ENCODE data around the gene BDH1. TPM values are rescaled to one million over a fixed set of nuclear protein-coding genes. Genes with fewer than 3 reads are reported as not detected.

The BDH1 gene
- total and polyA plus RNA-seq, 12 donors = 5.7 to 31.1 (median 11.5) TPM

GRCh38 chr3:197484204-197484901 is 71.4 kb downstream of the BDH1 start:
- no peak for DNase-seq
- no peak for TF ChIP-seq POLR2A (IDR thresholded peaks at IDR 0.05)
- no peak for TF ChIP-seq CTCF (IDR thresholded peaks at IDR 0.05)
- Histone ChIP-seq H3K4me3 (no peak overlapping the region), H3K36me3 (replicated peaks in 1 of 2) (no peaks in the 10 kb centered on the region), H3K4me1 (replicated peaks in 1 of 2) (peaks cover 0 to 11% of the 10 kb centered on the region in 2 donors), H3K27me3 (no peaks in the 10 kb centered on the region), H3K9me3 (replicated peaks in 1 of 3) (no peaks in the 10 kb centered on the region), H3K27ac (no peak overlapping the region)
- WGBS, 4 donors = 80 to 92% (median 87%) methylated on average over 10 to 12 of the region's 12 CpGs
- intact Hi-C loops (cut with DNase I) = no loop called here

GRCh38 chr3:197482001-197482400 is 73.8 kb downstream of the BDH1 start:
- TF ChIP-seq POLR2A (IDR thresholded peaks at IDR 0.05) (no peak), CTCF (IDR thresholded peaks at IDR 0.05) (no peak)
- Histone ChIP-seq H3K36me3 (replicated peaks in 1 of 2) (no peaks in the 10 kb centered on the region), H3K27ac (no peak overlapping the region), H3K9me3 (replicated peaks in 1 of 3) (no peaks in the 10 kb centered on the region), H3K4me3 (no peak overlapping the region), H3K27me3 (no peaks in the 10 kb centered on the region), H3K4me1 (replicated peaks in 1 of 2) (peaks cover 0 to 1% of the 10 kb centered on the region in 2 donors)
- intact Hi-C loops (cut with DNase I) = no loop called here
- DNase-seq = no peak
- WGBS, 4 donors = 67 to 74% (median 69%) methylated on average over 4 of the region's 4 CpGs

- WGBS, 4 donors = 96 to 100% (median 97%) methylated on average over 3 of the region's 3 CpGs
- Histone ChIP-seq H3K27me3 (no peaks in the 10 kb centered on the region), H3K4me1 (replicated peaks in 1 of 2) (no peaks in the 10 kb centered on the region)
Measured at GRCh38 chr3:197480320-197480719, 75.4 kb downstream of the BDH1 start.

More at GRCh38 chr3:197480320-197480719, 75.4 kb downstream of the BDH1 start:
- TF ChIP-seq POLR2A (IDR thresholded peaks at IDR 0.05) (no peak), CTCF (IDR thresholded peaks at IDR 0.05) (no peak)
- DNase-seq = no peak
- H3K36me3 ChIP-seq (replicated peaks in 1 of 2) = no peaks in the 10 kb centered on the region
- intact Hi-C loops (cut with DNase I) = no loop called here
- H3K4me3 ChIP-seq = no peak overlapping the region
- H3K9me3 ChIP-seq (replicated peaks in 1 of 3) = no peaks in the 10 kb centered on the region
- no peak overlapping the region for H3K27ac ChIP-seq
